GM18861 (cell line): ENCODE data around the gene CDHR1.
"Not testable (repeated sequence)": the region's sequence is repeated elsewhere in the genome, so short reads cannot be mapped to it uniquely, and the experiment has no call there.

Source experiments
- ATAC-seq: cut with Tn5 transposase; IDR thresholded peaks from one replicate; pipeline ENCODE4 v1.9.1; 2021; ENCODE audit not compliant: unreplicated experiment

The CDHR1 gene

GRCh38 chr10:84173501-84173929 is 20.8 kb upstream of the CDHR1 start, which contains the start of gene GPR15LG:
TSS of gene GPR15LG (plus strand) at chr10:84173801. CDS start at chr10:84173852, 51 bp downstream.
- peak; percentile 40 for ATAC-seq

DNA sequence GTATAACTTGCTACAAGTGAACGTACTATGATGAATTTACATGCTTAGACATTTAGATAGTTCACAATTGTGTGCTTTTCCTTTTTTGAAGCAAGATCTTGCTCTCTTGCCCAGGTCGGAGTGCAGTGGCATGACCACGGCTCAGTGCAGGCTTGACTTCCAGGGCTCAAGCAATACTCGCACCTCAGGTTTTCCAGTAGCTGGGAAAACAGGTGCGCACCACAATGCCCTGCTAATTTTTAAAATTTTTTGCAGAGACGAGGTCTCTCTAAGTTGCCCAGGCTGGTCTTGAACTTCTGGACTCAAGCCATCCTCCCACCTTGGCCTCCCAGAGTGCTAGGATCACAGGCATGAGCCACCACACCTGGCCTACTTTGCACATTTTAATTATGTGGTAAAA is 18.9 kb upstream of the CDHR1 start:
- ATAC-seq, result no peak

GRCh38 chr10:84176351-84176750 is 18.0 kb upstream of the CDHR1 start:
- ATAC-seq, result no peak

DNA sequence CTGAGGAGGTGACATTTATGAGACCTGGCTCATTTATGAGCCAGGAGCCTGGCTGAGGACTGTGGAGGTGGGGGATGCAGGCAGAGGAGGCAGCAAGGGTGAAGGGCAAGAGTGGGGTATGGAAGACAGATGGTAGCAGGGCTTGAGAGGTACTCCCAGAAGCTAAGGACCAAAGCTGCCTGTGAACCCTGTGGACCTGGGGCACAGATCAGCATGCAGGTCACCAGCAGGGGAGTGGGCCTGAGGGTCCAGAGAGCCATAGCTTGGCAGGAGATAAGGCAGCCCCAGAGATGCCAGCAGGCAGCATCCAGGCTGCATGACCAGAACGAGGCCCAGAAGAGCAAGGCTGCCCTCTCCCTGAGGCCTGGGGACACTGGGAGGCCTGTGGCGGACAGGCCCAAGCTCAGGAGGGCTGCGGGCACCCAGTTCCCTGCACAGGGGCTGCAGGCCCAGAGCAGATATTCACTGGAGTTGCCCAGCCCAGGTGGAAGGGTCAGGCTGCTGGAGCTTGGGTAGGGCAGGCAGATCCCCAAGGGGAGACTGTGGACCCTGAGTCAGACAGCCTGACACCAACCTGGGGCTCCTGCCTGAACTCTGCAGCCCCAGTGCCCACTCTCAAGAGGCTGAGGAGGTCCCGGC is 17.4 kb upstream of the CDHR1 start:
- ATAC-seq, result no peak

DNA sequence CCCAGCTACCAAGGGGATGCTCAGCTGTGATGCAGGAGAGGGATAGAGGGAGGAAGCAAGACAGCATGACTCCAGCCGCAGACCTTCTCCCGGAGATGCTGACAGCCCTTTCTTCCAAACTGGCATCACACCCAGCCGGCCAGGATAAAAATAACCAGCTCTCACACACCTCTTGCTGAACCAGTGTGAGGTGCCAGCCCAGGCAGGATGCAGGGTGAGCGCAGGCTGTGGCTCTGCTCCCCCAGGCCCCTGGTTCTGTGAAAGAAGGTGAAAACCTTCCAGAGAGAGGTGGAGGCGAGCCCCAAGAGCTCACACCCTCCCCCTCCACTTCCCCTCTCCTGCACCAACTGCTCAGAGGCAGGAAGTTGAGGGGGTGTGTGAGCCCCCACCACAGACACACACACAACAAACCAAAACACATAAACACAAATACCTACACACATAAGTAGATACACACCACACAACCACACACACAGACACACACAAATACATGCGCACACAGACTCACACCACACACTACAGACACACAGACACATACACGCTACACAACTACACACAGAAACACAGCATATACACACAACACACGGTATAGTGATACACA is 16.7 kb upstream of the CDHR1 start:
- peak; percentile 39 for ATAC-seq

DNA sequence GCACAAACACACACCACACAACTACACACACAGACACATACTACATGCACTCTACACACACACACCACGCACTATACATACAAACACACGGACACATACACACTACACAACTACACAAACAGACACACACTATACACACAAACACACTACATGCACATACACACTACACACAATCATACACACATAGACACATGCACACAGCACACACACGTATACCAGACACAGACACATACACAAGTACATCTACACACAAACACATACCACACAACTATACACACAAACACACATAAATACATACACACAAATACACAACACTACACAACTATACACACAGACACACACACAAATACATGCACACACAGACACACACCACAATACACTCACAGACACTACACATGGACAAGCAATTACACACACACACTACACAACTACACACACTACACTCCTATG is 16.2 kb upstream of the CDHR1 start:
- no peak for ATAC-seq

DNA sequence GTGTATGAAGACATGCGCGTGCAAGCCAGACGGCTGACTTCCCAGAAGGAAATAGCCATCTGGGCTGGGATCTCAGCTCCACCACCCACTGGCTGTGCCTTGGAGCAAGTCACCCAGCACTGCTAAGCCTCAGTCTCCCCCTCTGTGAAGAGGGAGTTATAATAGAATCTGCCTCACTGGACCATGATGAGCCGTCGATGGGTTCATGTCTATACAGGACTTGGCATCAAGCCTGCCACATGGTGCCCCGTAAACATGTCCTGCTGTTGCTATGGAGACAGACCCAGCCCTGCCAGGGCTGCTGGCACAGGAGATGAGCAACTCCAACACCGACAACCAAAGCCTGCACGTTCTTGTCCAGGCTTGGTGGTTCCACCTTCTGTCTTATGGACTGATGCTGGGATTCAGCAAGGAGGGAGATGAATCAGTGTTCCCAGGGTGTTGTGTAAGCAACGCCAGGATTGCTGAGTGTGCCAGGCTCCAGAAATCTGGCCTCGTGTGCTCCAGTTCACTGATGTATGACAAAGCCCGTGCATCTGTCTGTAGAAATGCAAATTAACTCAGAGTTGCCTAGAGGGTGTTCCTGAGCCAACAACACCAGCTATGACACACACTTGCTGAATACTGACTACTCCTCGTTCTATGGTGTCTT is 15.2 kb upstream of the CDHR1 start:
- peak; percentile 94 for ATAC-seq

- ATAC-seq, result not testable (repeated sequence)
These were observed 14.0 kb upstream of the CDHR1 start for GRCh38 chr10:84180386-84180785.

- ATAC-seq, result no peak
These were observed 12.7 kb upstream of the CDHR1 start for GRCh38 chr10:84181631-84182030.

- ATAC-seq, result no peak
These were observed 9.8 kb upstream of the CDHR1 start for GRCh38 chr10:84184517-84184916.

DNA sequence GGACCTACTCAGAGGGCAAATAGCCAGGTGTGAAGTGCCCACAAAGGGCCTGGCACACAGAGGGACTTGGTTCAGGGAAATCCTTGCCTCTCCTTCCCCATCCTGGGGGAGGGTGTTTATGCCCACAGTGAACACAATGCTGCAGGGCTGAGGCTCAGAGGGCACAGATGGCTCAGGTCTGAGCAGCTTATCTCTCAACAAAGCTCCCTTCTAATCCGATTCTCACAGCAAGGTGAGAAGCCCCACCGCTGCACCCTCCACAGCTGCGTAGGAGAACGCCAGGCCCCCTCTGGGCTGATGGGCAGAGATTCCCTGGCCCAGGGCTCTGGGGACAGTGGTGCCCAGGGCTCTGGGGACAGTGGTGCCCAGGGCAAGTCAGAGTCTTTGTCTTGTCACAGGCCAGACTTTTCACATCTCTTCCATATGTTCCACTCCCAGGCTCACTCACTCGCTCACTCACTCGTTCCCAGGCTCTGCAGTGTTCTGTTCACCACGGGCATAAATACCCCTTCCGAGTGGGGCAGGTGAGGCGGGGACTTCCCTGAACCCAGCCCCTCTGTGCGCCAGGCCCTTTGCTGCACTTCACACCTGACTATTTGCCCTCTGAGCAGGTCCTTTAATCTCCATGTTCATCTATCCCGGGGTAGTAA is 8.7 kb upstream of the CDHR1 start:
- ATAC-seq, result no peak

GRCh38 chr10:84188815-84189214 is 5.5 kb upstream of the CDHR1 start:
- ATAC-seq, result no peak

DNA sequence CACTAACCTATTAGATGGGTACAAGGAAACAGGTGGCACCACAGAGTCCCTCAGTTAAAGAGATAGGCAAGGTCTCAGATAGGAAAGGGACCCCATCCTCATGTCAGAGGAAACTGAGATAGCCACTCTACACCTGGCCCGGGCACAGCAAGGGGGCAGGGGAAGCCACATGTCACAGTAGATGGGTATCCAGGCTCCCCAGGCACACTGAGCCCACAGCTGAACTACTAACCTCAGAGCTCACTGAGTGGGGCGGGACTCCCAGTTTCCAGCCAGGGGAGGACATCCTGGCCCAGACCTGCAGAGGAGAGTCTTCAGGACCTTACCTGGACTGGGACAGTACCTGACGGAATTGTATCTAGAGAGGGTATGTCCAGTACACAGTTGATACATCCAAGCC is 3.7 kb upstream of the CDHR1 start:
- no peak for ATAC-seq

GRCh38 chr10:84191106-84191505 is 3.2 kb upstream of the CDHR1 start:
- ATAC-seq, result no peak

- ATAC-seq, result no peak
These were observed 1.0 kb upstream of the CDHR1 start for GRCh38 chr10:84193327-84193726.

GRCh38 chr10:84193846-84194423 is 402 bp upstream of the CDHR1 start:
- ATAC-seq, result no peak

DNA sequence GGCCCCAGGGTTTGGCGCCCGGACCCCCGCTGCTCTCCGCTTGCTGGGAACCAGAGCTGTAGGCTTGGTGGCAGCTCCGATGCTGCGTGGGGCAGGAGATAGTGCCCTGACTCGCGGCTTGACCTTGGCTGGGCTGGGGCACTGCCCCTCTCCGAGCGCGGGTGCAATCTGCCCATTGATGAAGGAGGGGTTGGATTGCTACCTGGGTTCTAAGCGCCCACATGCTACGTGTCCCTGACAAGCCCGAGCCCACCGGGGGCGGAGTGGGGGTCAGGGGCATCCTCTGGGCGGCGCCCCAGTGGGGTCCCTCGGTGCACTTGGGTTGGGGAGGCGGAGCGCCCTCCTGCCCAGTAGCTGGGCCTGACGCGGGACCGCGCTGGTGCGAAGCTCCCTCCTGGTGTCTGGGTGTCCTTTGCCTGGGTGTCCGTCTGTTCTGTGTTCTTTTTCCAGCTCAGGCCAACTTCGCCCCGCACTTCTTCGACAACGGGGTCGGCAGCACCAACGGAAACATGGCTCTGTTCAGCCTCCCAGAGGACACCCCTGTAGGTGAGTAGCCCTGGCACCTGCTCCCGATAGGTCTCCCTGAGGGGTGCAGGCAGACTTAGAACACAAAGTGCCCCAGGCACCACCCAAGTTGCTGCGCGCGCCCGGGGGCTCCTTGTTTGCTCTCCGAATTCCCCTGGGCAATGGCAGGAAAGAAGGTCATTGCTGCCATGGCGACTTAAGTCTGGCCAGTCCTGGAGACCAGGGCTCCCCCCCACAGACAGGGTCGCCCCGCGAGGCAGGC is 900 bp downstream of the CDHR1 start:
- no peak for ATAC-seq

GRCh38 chr10:84196083-84196482 is 1.7 kb downstream of the CDHR1 start:
- ATAC-seq, result no peak

DNA sequence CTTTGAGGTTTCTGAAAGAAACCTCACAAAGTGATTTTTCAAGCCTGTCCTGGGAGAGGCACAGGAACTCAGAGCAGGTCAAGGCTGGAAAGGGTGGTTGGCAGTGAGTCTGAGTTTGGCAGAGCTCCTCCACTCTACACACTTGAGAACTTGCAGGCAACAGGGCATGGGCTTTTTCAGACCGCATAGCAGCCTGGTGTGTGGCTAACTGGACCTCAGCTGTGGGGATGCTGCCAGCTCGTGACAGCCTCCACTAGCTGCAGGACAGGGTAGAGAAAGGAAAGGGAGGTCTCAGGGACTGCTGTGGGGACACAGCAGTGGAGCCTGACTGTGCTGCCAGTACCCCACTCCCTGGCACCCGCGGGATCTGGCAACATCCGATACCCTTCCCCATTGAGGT is 2.6 kb downstream of the CDHR1 start:
- ATAC-seq, result no peak

GRCh38 chr10:84197643-84198042 is 3.3 kb downstream of the CDHR1 start:
- ATAC-seq, result no peak
